ENCODE results near the gene PSMG3.

- no peak for TF ChIP-seq CTCF (IDR thresholded peaks at IDR 0.05)
- TF ChIP-seq POLR2AphosphoS5 (IDR thresholded peaks at IDR 0.05), result no peak
- no peak for TF ChIP-seq POLR2A (IDR thresholded peaks at IDR 0.05)
Measured at GRCh38 chr7:1546909-1547776, 22.7 kb downstream of the PSMG3 start.
